Stimulated activated CD4-positive, alpha-beta T cell treated with anti-CD3 and anti-CD28 coated beads, TNF-alpha, amount 100 ng/mL, for 1 hour (primary cell): Measurements from ENCODE around the gene GNAI1.

Source experiments
- DNase-seq, 3 donors: peaks; one replicate each; pipeline ENCODE4 v3.0.0-alpha.2; 2020; ENCODE audit warnings: low read depth in 3 of 3, low spot score in 1 of 3

The GNAI1 gene

DNA sequence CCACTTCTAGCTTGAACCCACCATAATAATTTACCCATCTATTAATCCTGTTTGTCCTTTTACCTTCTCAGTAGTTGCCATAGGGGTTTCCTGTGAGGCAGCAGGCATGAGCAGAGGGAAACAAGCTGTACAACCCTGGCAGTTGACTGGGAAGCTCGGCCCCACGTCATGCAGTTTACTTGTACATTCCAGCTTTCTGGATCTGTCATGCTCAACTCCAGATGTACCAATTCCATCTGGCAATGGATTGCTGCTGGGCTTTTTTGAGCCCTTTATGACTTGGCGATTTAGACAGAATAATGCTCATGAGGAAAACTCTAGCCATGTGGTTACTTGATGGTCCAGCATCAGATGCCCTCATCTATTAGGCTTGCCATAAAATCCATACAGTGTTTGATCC, 112.5 kb downstream of the GNAI1 start:
- DNase-seq, result no peak

DNA sequence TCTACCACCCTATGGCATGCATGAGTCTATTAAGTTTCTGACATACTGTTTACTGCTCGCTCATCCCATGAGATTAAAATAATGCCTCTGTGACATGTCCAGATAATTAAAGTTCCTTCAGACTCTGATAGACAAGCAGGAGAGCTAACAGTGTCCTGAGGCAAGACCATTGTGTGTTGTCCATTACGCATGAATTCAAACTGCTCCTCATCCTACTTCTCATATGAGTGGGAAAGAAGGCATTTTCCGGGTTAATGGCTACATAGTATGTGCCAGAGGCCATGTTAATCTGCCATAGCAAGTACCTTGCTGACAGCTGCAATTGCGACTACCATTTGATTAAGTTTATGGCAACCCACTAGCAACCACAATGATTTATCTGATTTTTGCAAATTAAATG, 113.3 kb downstream of the GNAI1 start:
- no peak for DNase-seq

DNA sequence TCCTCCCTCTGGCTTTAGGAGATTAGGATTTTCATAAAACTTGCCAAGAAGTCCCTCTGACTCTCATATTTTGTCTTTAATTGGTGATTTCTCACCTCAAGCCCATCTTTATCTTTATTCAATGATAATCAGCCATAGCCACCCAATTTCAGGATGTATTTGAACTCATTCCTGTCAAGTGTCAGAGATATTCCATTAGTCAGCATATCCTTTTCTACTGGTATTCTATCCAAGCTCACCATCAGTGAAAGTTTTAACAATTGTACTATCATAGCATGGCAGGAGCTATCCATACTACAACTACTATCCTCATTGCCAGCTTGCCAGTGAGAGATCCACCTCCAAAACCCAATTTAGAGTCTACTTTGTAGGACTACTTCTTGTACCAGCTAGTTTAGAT, 114.6 kb downstream of the GNAI1 start:
- DNase-seq, result no peak

- DNase-seq, result no peak
Measured at GRCh38 chr7:80249619-80250295, 115.1 kb downstream of the GNAI1 start.

DNA sequence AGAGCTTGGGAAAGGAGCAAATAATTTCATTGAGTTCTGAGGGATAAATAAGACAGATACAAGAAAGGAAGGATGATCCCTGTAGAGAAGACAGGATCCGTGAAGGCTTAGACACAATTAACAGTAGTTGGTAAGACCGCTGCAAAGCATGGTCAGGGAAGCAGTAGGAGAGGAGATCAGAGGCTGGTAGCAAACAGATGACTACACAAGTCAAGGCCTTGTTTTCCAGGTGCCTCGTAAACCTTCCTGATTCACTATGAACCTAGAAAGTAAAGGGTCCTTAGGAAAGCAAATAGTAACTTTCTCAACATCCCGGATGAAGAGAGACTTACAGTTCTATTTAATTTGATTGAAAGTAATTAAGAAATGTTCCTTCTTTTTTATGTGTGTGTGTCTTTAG, 118.6 kb downstream of the GNAI1 start:
- no peak for DNase-seq

DNA sequence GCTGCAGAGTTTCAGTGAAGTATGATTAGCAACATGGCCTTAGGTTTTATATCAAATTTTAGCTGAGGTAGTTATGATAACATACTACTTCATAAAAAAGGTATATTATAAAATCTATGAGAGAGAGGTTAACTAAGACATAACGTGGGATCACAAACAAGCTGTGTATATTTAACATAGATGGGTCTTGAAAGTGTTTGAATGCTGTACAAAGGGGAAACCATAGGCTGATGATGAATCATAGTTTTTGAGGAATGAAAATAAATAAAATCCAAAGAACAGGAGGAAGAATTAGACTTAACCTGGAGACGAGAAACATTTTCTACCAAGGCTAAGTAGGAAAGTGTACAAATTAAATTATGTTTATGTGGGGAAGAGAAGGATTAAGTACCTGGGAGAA, 119.0 kb downstream of the GNAI1 start:
- DNase-seq, result no peak

DNA sequence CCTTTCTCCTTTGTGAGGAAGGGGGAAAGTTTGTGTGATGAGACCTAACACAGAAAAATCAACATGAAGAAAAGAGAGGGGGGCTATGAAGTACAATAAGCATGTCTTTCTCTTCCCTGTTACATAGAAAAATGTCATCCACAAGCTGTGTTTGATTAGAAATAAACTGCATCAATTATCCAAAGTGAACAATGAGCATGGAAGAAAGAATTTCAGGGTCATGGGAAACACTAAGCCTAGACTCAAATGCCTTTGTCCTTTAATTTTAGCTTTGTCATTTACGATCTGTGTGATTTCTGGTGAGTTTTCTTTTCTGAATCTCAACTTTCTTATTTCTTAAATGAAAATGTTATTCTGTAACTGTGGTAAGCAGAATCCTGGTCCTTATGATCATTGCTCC, 121.0 kb downstream of the GNAI1 start:
- DNase-seq, result no peak

DNA sequence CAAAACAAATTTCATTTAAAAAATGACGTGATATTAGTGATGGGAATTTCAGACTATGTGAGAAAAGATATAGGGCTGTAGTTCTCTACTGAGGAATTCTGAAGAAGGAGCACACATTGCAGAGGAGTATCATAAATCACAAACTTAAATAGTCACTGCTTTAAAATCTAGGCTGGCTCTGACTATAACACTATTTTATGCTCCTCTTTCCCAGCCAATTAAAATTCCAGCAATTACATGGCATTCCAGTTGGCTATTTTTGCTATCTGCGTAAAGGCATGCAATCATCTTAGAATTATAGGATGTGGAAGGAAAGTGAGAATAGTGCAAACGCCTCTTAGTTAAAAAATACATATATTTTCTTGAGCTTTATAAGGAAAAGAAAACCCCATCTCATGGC, 123.1 kb downstream of the GNAI1 start:
- DNase-seq, result no peak

- DNase-seq, result no peak
Measured at GRCh38 chr7:80260606-80261005, 126.0 kb downstream of the GNAI1 start.

GRCh38 chr7:80263333-80263732, 128.7 kb downstream of the GNAI1 start:
- no peak for DNase-seq

DNA sequence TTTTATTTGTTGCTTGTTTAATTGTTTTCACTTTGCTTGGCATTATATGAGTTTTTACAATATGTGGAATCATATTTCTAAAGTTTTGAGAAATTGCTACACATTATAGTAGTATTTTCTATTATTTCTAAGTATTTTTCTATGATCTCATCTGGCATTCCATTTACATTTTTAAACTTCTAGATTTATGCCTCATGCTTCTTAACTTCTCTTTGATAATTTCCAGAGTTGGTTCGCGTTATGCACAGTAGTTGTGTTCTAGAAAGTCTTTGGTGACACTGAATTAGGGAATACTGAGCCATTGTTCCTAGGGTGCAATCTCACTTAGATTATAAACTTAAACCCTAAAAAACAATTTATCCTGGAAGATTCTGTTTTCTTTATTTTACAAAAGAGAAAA, 129.2 kb downstream of the GNAI1 start:
- DNase-seq, result no peak

DNA sequence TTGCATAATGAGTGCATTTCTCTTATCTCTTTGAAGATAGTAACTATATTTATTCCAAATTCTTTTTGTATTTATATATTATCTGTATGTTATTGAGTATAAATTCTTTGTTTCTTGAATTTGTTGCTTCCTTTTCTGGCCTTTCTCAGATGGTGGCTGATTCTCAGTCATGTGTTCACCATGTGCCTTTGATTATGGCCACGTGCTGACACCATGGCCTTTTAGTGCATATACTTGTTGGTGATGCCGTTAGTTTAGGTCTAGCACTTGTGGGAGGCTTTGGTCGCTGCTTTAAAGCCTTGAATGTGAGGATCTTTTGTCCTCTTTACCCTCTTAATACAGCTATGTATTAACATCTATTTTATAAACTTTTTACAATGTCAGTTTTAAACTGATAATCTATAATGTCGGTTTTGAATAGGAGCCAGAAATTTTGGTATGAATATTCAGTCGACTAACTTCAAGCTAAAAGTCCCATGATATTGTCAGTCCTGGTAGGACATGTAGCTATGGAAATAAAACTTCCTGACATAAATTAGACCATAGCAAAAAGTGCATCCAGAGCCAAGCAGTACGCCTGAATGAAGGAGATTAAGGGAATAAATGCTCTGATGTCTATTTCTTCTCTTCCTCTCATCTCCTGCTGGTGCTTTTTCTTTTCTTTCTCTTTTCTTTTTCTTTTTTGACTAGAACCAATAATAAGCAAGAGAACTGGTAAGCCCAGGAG, 130.3 kb downstream of the GNAI1 start:
- no peak for DNase-seq

- DNase-seq, result no peak
Measured at GRCh38 chr7:80272560-80273239, 138.1 kb downstream of the GNAI1 start.

DNA sequence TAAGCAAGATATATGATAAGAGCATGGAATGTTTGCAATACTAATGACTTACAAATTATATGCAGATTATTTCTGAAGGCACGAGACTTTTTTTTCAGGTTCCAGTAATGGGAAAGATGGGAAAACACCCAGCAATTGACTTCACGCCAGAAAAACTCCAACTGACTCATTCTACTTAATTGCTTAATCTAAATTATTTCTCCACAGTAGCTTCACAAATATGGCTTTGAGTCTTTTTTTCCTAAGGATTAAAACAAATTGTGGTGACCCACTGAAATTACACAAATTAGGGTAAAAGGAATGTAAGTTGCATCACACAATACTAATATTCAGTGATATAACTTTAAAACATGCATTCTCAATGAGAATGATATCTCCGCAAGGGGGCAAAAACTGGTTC, 138.7 kb downstream of the GNAI1 start:
- DNase-seq, result no peak

- no peak for DNase-seq
Measured at GRCh38 chr7:80275192-80275605, 140.6 kb downstream of the GNAI1 start.
